ENCODE data around the gene NUAK1.

NUAK1 gene

GRCh38 chr12:106049105-106049504, 89.6 kb downstream of the NUAK1 start:
- DNase-seq (ENCODE audit: insufficient read length, low spot score) (no peak), FAIRE-seq (no peak)
- TF ChIP-seq CTCF (IDR thresholded peaks at IDR 0.05; ENCODE audit: insufficient read depth, missing control alignments) = no peak

- TF ChIP-seq CTCF (IDR thresholded peaks at IDR 0.05; ENCODE audit: insufficient read depth, missing control alignments) = no peak
- FAIRE-seq = no peak
- DNase-seq (ENCODE audit: insufficient read length, low spot score) = no peak
Observed at GRCh38 chr12:106048676-106049075, 90.1 kb downstream of the NUAK1 start.

- TF ChIP-seq CTCF (IDR thresholded peaks at IDR 0.05; ENCODE audit: insufficient read depth, missing control alignments) = no peak
- FAIRE-seq = peak; percentile 48
- DNase-seq (ENCODE audit: insufficient read length, low spot score) = no peak
Observed at GRCh38 chr12:106048016-106048415, 90.7 kb downstream of the NUAK1 start.

- FAIRE-seq (no peak), DNase-seq (ENCODE audit: insufficient read length, low spot score) (no peak)
- TF ChIP-seq CTCF (IDR thresholded peaks at IDR 0.05; ENCODE audit: insufficient read depth, missing control alignments) = no peak
Observed at GRCh38 chr12:106046947-106047346, 91.8 kb downstream of the NUAK1 start.

- TF ChIP-seq CTCF (IDR thresholded peaks at IDR 0.05; ENCODE audit: insufficient read depth, missing control alignments) = no peak
- DNase-seq (ENCODE audit: insufficient read length, low spot score) = no peak
- FAIRE-seq = no peak
Observed at GRCh38 chr12:106046301-106046846, 92.4 kb downstream of the NUAK1 start.

- FAIRE-seq = no peak
- no peak for DNase-seq (ENCODE audit: insufficient read length, low spot score)
Observed at GRCh38 chr12:106045251-106045674, 93.5 kb downstream of the NUAK1 start.

More at GRCh38 chr12:106045251-106045674, 93.5 kb downstream of the NUAK1 start:
- no peak for TF ChIP-seq CTCF (IDR thresholded peaks at IDR 0.05; ENCODE audit: insufficient read depth, missing control alignments)
